ENCODE data around the gene ETV7. TPM values are rescaled to one million over a fixed set of nuclear protein-coding genes. Genes with fewer than 3 reads are reported as not detected.

ETV7 gene
- 0.13 and 0.14 TPM in 2 replicates for total RNA-seq

GRCh38 chr6:36387440-36388303, at the start of gene ETV7:
Gene ETV7, minus strand, starts transcription at chr6:36387669. Its CDS starts 128 bp downstream, at chr6:36387541.

GRCh38 chr6:36336779-36337241, 50.7 kb downstream of the ETV7 start, which contains the start of gene BNIP5:
Gene BNIP5, minus strand, starts transcription at chr6:36336888. Its CDS starts 6,198 bp downstream, at chr6:36330690.

Other genes with a start within 250 kb of the ETV7 start
- 20.1 and 20.2 TPM in 2 replicates for gene BRPF3, start 190.9 kb downstream of the ETV7 start, total RNA-seq
- gene PNPLA1, start 117.6 kb downstream of the ETV7 start, total RNA-seq: not detected in 2 replicates
- under 0.01 TPM in 1 of 2 replicates, not detected in the other for gene BNIP5, start 50.8 kb downstream of the ETV7 start, total RNA-seq
- 0.13 TPM in 1 of 2 replicates, not detected in the other for gene PXT1, start 55.2 kb upstream of the ETV7 start, total RNA-seq
- gene KCTD20, start 55.3 kb upstream of the ETV7 start, total RNA-seq: 80.2 and 80.9 TPM in 2 replicates
- 23.0 and 24.4 TPM in 2 replicates for gene STK38, start 159.8 kb upstream of the ETV7 start, total RNA-seq
- 550 and 707 TPM in 2 replicates for gene SRSF3, start 206.7 kb upstream of the ETV7 start, total RNA-seq